ENCODE measurements around the gene KIAA1671.
A peak's percentile ranks its signal among the peaks of the same experiment; 100 is the strongest.

KIAA1671 gene

DNA sequence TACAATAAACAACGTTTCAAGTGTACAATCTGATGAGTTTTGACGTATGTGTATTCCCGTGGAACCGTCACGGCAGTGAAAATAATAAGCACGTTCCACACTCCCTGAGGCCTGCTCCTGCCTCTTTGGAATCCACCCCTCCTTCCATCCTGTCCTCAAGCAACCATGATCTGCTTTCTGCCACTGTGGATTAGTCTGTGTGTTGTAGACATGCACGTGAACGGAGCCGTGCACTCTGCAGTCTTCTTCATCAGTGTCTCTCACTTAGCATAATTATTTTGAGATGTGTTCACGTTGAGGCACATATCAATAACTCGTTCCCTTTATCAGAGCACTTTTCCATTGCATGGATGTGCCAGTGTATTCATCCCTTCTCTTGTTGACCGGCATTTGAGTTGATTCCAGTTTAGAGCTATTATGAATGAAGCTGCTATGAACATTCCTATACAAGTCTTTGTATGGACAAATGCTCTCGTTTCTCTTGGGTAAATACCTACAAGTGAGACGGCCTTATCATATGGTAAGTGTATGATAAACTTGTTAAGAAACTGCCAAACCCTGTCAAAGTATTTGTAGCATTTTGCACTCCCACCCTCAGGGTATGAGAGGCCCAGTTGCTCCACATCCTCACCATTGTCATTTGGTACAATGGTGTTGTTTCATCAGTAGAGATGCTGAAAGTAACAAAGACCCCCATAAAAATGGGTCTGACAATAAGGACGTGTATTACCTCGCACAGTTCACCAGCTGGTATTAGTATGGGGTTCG is 144.3 kb downstream of the KIAA1671 start:
- no peak for DNase-seq

DNA sequence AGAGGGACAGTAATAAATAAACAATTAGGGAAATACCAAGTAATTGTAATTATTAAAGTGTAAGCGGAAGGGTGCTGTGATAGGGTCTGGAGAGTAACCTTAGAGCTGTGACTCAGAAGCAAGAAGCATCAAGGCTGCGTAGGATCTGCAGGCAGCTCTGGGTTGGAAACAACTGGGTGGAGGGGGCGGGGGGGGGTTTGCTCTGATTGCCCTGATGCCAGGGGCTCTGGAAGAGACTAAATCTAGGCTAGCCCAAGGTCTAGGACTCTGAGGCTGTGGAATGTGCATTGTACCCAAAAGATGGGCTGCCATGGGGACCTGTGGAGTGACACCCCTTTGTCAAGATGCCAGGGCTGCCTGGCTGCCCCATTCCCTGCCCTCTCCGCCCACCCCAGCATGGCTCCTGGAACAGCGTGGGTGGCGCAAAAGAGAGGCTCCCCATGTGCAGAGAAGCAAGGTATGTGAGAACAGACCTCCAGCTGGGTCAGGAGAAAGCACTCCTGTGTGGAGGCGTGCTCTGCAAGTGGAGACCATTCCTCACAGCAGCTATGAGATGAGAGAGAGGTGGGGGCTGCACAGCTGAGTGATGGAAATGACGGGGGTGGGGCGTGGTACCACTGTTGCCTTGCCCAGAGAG is 146.0 kb downstream of the KIAA1671 start:
- DNase-seq = no peak

DNA sequence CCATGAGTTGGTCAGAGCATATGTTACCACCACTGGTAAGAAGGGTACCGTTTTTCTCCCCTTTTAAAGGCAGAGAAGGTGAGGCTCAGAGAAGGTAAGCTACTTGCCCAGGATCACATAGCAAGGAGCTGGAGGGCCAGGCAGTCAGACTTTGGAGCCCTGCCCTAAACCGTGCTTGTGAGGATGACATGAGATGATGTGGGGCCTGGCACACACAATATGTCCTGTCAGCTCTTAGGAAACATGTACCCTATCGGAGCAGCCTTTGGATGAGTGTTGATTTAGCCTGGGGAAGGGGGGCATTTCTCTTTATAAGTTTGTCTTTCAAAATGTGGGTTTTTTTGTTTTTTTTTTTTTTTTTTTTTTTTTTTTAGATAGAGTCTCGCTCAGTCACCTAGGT is 146.7 kb downstream of the KIAA1671 start:
- DNase-seq = no peak

DNA sequence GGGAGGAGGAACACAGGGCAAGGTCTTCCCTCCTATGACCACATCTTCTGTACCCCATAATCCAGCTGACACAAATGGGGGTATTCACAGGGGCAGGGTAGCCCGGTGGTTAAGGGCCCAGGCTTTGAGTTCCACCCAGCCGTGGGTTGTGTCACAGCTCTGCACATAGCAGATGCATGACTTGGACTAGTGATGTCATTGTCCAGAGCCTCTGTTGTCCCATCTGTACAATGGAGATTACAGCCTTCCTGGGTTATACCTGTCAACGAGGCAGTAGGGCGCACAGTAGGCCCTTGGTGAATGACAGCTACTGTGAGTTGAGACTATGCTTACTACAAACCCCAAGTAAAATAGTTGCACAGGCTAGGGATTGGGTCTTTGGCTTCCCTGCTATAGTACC is 147.9 kb downstream of the KIAA1671 start:
- DNase-seq = no peak

DNA sequence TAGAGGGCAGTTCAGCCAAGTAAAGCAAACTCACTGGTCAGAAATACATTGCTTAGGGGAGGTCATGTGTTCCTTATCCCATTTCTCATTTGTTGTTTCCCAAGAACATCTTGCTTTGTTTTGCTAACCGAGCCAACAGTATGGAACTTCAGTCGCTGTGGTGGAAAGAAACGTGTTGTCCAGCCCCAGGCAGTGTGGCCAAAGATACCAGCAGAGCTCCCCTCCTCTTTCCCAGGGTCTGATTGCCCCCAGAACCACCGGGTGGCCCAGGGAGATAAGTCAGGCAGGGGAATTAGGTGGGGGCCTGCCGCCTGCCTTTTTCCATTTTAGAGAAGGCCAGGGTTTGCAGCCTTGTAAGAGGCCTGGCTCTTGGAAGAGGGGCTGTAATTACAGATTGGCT is 148.4 kb downstream of the KIAA1671 start:
- DNase-seq = no peak

DNA sequence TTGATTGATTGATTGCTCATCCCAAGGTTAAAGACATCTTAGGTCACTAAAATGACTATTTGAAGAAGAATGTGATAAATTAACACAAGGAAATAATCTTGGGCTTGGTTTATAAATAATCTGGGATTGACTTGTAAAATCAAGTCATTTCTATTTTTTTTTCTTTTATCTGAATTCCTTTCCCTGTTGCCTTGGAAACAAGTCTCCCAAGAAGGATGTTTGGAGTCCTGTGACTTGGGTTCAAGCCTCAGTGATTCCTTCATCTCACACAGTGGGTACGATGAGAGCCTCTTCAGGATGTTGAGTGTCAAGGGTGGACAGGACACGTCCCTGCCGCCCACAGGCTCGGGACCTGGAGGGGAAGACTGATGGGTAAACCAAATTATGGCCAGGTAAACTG is 149.0 kb downstream of the KIAA1671 start:
- no peak for DNase-seq

DNA sequence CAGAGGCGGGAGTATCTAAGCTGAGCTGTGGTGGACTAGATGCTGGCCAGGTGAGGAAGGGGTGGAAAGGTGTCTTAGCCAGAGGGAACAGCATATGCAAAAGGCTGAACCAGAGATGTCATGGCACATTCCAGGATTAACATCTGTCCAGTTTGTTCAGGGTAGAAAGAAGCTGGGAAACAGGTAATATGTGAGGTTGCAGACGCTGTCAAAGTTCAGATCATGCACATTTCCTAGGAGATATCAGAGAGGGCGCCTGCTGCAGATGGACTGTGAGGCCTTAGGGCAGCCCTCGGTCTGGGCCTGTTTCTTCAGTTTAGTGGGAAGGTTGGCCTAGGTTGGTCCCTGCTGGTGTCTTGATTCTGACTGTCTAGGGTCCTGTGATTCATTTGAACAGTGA is 149.5 kb downstream of the KIAA1671 start:
- DNase-seq = no peak

DNA sequence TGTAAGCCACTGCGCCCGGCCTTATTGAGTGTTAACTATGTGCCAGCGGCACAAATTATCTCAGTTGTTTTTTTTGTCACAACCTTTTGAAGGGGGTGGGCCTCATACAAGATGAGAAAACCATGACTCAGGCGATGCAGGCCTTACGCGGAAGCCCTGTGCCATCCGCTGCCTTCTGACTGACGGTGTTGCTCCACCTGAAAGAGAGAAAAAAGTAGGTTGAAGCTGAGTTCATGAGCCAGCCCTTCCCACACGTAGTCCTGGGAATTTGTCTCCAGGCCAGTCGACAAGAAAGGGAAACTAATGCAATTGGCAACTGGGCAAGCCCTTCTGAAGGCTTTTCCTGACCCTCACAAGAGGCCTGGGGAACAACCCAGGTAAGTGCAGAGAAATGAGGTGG is 150.2 kb downstream of the KIAA1671 start:
- no peak for DNase-seq

DNA sequence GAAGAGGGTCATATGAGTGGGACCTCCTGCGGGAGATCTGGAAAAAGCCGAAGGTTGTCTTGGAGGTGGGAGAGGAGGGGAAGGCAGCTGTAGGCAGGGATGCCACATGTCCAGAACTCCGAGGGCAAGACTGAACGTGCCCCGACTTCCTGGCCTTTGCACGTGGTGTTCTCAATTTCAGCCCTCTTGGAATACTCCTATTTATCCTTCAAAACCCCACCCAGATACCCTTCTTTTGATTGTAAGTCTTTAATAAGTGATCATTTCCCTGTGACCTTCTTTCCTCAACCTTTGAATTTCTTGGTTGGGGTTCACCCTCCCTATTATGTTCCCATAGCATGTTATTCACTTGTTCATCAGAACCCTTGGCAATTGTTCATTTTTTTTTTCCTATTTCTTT is 151.9 kb downstream of the KIAA1671 start:
- no peak for DNase-seq

DNA sequence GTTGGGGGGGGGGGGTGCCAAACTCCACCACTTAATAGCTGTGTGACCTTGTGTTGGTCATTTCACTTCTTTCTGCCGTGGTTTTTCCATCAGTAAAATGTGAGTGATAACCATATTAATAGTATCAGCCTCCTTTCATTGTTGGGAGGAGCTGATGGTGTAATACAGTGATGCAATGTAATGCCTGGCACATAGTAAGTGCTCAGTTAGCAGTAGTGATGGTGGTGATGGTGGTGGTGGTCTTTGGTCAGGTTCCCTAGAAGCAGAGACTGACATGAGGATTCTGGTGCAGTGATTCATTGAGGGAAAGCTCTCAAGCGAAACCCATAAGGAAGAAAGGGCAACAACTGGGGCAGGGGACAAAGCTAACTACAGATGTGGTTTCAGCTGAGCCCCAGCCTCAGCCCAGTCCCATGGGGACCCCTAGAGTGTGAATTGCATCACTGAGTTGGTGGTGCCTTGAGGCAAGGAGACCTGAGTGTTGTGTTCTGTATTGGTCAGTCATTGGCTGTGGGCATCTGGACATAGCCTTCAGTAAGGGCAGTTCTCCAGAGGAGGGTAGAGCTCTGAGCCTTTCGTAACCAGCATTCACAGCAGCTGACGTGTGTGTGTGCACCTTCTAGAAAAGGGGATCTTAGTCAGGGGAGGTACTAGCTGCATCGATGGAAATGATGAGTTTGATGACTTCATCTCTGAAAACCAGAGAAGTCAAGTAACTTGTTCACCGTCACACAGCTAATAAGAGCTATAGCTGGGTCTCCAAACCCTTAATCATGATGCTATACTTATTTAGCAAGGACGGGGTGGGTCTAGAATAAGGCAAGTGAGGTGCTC is 153.5 kb downstream of the KIAA1671 start:
- DNase-seq = no peak

DNA sequence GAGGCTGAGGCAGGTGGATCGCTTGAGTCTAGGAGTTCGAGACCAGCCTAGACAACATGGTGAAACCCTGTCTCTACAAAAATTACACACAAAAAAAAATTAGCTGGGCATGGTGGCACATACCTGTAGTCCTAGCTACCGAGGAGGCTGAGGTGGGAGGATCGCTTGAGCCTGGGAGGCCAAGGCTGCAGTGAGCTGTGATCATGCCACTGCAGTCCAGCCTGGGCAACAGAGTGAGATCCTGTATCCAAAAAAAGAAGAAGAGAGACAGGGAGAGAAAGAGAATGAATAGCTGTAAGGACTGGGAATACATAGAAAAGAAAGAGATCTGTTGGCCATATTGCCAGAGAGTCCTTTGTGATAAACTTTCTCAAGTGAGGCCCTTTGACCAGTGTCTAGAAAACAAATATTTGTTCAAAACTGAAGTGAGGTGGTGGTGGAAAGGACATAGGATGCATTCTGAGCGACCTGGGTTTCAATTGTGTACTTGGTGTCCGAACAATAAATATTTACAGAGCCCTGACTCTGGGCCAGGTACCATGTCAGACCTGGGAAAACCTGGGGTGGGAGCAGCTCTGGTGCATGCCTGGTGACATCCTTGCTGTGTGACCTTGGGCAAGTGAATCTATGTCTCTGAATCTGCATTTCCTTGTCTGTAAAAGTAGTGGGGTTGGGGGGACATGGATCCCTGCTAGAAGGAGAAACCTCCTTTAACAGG is 157.5 kb downstream of the KIAA1671 start:
- no peak for DNase-seq

DNA sequence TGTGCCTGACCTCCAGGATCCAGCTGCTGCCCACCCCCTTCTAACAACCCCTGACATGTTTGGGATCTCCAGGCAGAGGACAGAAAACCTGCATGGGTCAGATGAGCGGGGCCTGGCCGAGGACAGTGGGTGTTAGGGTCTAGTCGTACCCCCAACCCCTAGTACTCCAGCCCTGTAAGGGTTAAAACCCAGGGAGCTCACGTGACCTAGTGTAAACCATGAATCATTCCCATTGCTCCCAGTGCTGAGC is 158.0 kb downstream of the KIAA1671 start:
- no peak for DNase-seq

DNA sequence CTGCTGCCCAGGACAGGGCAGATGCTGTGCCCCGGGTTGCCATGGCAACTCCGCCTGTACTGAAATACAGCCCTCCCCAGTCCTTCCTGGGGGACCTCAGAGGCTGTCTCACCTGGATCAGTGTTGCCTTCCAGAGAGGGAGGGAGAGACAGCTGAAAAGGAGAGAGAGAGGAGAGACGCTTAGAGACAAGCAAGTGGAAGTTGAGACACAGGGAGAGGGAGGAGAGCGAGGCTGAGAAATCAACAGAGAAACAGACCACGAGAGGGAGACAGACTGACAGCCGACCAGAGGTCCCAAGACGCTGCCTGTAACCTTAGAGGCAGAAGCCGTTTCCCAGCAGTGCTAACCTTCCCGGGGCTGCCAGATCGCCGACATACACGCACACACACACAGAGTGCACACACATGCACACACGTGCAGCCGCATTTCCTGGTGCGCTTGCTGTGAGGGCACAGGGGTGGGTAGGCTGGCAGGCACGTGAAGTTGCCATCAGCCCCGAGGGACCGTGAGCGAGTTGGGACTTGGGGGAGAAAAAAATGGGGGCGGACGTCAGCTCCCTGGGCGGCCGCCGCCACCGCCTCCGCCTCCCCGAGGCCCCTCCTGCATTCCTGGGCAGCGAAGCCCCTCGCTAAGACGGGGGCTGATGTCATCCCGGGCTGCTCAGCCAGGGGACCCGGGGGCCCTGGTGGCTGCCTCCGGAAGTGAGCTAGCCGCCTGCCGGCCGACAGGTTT is 158.5 kb downstream of the KIAA1671 start:
- DNase-seq = peak in 1 of 2 experiments; percentile 12

DNA sequence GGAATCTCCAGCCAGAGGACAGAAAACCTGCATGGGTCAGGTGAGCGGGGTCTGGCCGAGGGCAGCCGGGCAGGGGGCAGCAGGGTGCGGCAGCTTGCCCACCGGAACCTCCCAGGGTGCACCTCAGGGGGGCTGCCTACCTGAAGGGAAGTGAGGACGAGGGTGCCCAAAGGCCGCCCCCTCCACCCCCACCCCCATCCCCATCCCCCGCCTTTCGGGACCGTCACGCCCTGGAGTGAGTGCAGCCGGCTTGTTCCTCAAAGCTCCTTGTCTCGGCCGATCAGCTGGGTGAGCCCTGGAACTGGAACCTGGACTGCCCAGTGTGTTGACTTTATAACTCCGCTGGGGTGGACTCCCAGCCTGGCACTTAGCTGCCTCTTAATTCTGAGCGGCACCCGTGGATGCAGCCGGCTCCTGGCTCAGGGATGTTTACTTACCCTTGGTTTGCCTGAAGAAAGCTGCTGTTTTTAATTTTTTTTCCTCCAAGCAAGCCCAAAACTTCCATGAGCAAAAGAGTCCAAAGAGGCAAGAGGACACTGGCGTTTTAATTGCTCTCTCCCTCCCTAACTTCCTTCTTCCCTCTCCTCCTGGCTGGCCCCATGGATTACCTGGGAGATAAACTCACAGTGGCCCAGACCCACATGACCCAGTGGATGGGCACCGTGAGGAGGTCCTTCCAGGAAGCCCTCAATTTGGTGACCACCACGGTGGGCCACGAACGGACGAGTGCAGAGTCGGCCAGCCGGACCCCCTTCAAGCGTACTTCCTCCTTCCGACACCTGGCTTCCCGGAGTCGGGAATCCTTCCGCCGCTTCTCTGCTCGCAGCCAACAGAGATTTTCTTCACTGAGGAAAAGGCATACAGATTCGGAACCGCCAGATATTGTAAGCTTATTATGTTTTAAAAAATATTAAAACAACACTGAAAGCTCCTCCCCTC is 159.3 kb downstream of the KIAA1671 start:
- DNase-seq = no peak

DNA sequence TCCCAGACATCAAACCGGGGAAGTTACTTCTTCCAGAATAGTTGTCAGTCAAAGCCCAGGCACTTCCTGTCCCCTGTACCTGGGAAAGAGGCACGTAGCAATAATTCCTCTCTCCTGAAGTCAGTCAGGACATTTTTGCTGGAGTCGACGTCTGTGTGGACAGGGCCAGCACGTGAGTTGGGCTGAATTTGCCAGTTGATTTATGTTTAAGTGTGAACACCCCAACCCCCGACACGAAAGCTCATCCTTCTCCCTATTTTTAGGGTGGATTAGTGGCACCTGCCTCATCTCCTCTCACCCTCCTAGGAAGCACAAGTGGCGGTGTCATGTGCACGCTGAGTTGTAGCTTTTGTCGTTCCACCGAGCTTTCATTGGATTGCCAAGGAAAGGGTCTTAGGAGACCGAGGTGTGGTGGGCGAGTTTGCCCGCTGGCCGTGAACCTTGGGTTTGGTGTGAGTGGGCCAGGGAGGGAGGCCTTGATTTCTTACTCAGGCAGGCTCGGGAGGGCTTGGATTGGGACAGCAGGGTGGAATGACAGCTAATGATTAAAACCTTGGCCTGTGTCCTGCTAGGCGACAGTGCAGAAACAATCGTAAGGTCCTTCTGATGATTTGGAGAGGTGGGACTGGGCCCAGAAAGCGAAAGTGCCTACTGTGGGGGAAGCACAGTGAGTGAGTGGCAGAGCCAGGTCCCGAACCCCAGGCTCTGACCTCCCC is 160.2 kb downstream of the KIAA1671 start:
- DNase-seq = no peak

DNA sequence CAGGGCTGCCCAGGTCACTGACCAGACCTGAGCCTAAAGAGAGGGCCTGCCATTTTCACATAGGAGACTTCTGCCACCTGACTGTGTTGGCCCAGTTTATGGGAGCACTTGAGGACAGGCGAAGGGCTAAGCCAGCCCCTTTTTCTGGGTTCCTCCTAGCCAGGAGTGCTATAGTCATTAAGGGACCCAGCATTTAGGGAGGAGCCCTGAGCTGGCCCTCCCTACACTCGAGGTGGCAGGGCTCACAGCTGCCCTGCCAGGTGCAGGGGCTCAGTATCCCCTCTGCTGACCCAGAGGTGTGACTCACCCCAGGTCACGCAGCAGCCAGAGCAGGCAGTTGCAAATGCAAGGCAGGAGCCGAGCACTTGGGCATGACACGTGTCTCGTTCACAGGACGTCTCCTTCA is 160.8 kb downstream of the KIAA1671 start:
- no peak for DNase-seq

DNA sequence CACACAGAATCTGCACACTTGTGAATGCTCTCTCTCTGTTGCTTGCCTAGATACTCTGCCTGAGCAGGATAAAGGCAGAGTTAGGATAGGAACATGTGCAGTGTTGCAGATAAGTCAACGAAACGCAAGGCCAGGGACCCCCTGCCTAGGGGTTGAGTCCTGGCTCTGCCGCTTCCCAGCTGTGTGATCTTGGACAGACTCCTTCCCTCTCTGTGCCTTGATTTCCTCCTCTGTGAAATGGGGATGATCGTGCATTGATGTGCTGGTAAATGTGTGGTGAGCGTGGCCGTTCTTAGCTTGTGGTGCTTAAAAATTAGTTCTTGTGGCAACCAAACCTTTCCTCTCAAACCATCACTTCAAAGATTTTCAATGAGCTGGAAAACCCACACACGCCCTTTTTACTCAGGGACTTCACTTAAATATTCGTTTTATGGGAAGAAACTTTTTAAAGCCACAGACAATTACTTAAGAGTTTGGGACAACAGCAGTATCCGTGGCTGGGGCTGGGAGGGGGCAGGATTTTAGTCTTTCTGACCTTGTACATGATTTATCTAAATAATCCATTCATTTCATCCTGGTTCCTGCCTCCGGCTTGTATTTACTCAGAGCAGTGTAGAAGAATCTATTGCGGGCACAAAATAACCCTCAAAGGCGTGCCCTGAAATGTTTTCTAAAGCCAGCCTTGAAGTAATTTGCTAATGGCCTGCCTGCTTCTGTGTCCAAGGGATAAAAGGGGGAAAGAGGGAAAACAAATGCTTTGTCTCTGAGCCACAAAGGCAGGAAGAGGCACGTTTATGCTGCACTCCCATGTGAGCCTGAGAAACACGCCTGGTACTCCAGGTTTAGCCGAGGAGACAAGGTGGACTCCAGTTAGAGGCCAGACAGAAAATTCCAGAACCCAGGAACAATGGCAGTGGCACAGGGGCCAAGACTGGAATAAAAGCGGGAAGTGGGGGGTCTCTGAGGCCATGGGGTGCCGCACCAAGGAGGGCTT is 162.2 kb downstream of the KIAA1671 start:
- DNase-seq = peak in 1 of 2 experiments; percentile 3

DNA sequence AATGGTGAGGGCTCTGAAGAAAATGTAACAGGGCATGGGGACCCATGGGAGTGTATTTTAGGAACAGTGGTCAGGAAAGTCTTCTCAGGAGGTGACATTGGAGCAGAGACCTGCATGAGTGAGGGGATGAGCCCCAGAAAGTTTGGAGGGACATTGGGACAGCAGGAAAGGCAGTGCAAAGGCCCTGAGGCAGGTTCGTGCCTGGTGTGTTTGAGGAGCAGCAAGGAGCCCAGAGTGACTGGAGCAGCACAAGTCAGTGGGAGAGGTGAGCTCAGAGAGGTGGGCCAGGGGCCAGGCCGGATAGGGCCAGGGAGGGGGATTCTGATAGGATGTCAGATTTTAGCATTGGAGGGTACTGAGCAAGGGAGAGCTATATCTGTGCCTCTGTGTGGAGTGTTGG is 167.1 kb downstream of the KIAA1671 start:
- DNase-seq = no peak

DNA sequence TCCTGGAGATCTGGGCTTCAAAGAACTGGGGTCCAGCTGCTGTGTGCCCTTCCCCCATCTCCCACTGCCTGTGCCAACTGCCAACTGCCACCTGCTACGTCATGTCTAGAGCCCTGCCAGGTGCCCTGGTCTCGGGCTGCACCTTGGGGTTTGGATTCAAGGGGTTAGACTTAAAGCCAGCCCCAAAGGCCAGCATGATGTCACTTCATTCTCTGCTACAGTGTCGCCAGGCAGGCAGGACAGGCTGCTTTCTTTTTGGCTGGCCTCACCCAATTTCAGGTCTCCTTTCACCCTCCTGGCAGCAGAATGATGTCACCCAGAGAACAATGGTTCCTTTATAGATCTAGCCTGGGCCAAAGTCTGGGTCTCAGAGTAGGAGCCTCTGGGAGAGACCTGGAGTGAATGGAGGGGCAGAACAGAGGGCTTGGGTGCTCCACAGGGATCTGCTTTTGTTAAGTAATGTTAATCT is 167.6 kb downstream of the KIAA1671 start:
- no peak for DNase-seq

Data from NCI-H187 (cell line).